EL (cell line): Measurements from ENCODE around the gene TBC1D5.
"Not testable (repeated sequence)": the region's sequence is repeated elsewhere in the genome, so short reads cannot be mapped to it uniquely, and the experiment has no call there.

Source experiments
- DNase-seq: peaks from one replicate; pipeline ENCODE4 v3.0.0-alpha.2; 2016

TBC1D5 gene

DNA sequence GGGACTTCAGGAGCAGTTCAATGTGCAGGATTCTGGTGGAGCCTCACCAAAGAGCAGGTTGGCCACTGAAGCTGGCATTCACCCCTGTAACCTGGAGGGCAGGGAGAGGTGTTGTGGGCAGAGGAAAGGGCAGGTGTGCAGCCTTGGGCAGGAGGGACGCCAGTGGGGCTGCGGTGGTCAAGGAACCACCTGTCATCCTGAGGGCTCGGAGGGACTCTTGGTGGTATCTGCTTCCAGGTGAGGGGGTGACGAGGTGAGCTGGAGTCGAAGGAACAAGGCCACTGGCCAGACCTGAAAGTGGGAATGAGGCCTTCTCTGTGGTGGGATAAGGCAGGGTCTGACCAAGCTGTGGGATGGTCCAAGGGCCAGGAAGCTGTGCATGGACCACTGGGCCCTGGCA lies 588.2 kb downstream of the TBC1D5 start:
- DNase-seq = no peak

GRCh38 chr3:17153209-17153608 lies 589.2 kb downstream of the TBC1D5 start:
- no peak for DNase-seq

DNA sequence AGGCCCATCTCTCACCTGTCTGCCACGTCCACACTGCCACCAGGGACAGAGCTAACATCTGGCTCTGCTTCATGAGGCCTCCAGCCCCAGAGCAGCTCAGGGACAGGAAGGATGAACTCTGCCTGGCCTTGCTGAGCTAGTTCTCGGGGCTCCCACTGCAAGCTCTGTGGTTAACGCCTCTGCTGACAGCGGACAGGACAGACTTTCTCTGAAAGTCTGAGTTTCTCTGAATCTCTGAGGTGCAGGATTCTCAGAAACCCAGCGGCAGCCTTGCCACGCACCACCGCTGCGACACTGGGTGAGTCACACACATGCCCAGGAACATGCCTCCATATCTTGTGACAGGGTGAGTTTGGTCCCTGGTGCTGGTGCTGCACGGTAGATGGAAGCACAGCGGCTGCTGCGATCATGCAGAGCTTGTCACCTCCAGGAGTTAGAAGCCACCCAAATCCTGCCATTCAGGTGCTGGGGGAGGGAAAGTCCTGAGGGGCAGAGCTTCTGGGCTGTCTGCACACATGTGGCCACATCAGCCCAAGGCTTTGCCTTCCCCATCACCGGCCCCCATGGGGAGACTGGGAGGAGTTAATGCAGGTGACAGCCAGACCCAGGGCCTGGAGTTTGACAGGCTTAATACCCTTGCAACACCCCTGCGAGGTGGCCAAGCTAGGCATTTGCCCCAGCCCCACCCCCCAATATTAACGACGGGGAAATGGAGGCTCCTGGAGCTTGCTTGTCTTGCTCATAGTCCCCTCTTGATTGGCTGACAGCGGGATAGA lies 590.6 kb downstream of the TBC1D5 start:
- no peak for DNase-seq

- DNase-seq = no peak
These were observed 593.4 kb downstream of the TBC1D5 start for GRCh38 chr3:17149076-17149475.

GRCh38 chr3:17144665-17144993 lies 597.8 kb downstream of the TBC1D5 start:
- no peak for DNase-seq

DNA sequence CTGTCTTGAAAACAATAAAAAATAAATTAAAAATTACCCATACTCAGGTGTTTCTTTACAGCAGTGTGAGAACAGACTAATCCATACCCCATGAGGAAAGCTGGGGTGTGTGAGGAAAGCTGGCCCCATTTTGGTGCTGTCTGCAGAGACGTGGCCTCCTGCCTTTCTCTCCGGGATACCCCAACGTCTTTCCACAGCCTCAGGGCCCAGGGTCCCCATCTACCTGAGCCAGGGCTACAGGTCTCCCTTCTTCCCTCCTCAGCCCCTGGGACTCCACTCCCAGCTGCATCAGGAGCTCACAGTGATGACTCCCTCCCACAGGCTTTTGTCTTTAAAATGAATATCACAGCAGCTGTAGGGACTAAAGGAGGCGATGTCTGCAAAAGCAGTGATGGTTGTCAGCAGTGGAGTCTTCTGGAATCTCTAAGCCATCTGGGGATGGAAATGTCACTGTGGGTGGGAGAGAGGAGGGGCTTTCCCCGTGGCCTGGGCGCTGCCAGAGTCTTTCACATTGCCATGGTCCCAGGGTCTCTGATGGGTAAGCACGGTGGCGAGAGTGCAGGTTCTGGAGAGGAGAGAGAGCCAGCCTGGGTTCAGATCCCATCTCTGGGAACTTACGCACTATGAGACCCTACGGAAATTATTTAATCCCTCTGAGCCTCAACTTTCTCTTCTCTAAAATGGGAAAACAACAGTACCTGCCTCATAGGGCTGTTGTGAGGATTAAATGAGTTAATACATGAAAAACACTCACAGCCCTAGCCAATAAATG lies 598.4 kb downstream of the TBC1D5 start:
- no peak for DNase-seq

GRCh38 chr3:17142516-17142915 lies 599.9 kb downstream of the TBC1D5 start:
- DNase-seq = no peak

DNA sequence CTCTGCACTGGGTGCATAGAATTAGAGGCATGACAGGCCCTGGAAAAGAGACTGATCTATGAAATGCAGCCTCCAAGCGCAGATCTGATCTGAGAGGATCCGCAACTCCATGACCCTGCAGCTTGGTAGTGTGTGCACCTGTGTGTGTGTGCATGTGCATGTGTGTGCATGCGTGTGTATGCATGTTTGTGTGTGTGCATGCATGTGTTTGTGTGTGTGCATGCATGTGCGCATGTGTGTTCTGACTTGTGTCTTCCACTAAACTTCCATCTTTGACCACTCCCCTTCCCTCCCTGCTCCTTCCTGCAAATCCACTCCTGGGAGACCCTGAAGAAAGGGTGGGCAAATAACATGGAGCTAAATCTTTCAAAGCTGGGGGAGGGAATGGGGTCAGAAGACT lies 600.7 kb downstream of the TBC1D5 start:
- no peak for DNase-seq

DNA sequence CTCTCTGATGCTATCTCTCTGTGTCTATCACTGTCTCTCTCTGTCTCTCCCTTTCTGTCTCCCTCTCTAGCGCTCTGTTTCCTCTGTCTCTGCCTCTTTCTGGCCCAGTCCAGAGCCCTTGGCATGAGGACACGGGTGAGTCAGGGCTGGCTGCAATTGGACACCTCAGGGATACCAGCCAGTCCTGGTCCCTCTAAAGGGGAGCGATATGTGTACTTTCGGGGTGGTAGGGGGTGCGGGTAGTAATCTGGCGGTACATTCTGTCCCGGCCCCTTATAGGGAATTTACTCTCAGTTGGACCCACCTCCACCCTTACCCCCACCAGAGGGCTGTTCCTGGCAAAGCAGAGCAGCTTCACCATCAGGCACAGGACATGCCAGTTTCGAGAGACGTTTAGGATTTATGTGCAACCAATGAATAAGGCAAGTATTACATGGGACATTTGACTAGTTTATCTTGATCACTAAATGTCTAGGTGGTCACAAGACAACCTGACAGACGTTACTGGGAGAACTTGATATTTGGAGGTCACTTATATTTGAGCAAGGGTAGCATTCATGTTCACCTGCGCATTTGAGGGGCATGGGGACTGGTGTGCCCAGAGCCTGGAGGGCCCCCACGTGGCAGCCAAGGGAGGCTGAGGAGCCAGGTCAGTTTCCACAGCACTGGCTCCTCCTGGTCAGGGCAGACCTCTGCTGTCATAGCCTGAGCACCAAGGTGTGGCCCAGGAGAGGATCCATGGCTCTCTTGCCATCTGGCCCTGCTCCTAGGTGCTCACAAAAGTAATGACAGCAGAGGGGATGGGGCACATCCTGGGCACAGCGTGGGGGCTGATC lies 601.5 kb downstream of the TBC1D5 start:
- DNase-seq = no peak

DNA sequence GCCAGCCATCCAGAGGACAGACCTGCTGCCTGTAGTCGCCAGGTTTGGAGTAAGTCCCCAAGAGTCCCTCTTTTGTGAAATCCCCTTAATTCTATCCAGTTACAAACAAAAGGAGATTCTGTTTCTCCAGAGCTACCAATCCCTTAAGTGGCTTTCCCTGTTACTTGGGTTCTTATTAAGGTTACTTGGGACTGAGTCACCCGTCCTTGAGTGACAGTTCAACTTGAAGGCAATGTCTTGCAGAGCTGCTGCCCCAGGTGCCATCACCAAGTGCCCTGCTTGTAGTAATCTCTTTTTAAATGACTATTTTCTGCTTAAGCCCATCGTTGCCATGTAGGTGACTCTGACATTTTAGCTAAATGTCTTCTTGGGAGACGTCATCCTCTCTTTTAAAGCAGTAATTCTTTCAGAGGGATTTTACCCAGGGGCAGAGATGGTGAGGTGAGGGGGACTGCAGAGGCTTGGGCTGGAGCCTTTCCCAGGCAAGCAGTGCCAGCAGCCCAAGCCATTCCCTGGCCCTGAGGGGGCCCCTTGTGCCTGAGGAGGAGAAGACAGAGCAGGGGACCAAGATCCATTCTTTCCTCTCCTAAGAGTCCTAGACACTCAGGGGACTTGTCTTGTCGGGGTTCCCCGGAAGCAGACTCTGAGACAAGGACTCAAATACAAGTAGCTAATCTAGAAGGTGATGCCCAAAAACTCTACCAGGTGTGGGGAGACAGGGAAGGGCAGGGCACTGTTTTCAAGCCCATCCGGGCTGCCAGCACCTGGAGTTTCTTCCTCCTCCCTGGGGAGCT lies 604.0 kb downstream of the TBC1D5 start:
- DNase-seq = no peak

- DNase-seq = no peak
These were observed 605.1 kb downstream of the TBC1D5 start for GRCh38 chr3:17137321-17137826.

- DNase-seq = no peak
These were observed 606.2 kb downstream of the TBC1D5 start for GRCh38 chr3:17136136-17136721.

- no peak for DNase-seq
These were observed 606.7 kb downstream of the TBC1D5 start for GRCh38 chr3:17135696-17136095.

GRCh38 chr3:17133632-17134545 lies 608.5 kb downstream of the TBC1D5 start:
- no peak for DNase-seq

DNA sequence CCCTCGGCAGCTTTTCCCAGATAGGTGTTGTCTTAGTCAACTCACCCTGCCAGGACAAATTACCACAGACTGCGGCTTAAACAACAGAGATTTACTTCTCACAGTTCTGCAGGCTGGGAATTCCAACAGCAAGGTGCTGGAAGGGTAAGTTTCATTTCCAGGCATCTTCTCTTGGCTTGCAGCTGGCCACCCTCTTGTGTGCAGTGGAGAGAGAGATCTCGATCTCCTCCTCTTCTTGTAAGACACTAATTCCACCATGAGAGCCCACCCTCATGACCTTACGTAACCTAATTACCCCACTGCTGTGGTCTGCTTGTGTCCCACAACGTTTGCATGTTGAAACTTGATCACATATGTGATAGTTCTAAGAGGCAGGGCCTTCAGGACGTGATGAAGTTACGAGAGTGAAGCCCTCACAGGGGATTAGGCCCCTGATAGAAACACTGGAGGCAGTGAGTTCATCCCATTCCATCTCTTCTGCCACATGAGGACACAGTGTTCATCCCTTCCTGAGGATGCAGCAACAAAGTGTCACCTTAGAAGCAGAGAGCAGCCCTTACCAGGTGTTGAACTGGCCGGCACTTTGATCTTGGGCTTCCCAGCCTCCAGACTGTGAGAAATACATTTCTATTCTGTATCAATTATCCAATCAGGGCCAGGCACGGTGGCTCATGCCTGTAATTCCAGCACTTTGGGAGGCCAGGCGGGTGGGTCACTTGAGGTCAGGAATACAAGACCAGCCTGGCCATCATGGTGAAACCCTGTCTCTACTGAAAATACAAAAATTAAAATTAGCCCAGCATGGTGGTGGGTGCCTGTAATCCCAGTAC lies 609.9 kb downstream of the TBC1D5 start:
- no peak for DNase-seq

DNA sequence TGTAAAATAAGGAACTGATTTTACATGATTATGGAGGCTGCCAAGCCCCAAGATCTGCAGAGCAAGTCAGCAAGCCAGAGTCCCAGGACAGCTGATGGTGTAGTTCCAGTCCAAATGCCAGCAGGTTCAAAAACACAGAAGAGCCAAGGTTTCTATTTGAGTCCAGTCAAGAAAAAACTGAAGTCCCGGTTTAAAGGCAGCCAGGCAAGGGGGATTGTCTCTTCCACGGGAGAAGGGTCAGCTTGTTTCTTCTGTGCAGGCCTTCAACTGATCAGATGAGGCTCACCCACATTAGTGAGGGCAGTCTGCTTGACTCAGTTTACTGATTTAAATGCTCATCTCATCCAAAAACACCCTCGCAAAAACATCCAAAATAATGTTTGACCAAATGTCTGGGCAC lies 611.5 kb downstream of the TBC1D5 start:
- no peak for DNase-seq

GRCh38 chr3:17129556-17129955 lies 612.9 kb downstream of the TBC1D5 start:
- no peak for DNase-seq

DNA sequence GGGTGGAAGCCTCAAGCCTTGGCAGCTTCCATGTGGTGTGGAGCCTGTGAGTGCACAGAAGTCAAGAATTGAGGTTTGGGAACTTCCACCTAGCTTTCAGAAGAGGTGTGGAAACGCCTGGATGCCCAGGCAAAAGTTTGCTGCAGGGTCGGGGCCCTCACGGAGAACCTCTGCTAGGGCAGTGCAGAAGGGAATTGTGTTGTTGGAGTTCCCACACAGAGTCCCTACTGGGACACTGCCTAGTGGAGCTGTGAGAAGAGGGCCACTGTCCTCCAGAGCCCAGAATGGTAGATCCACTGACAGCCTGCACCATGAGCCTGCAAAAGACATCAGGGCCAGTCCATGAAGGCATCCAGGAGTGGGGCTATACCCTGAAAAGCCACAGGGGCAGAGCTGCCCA lies 613.8 kb downstream of the TBC1D5 start:
- DNase-seq = not testable (repeated sequence)

DNA sequence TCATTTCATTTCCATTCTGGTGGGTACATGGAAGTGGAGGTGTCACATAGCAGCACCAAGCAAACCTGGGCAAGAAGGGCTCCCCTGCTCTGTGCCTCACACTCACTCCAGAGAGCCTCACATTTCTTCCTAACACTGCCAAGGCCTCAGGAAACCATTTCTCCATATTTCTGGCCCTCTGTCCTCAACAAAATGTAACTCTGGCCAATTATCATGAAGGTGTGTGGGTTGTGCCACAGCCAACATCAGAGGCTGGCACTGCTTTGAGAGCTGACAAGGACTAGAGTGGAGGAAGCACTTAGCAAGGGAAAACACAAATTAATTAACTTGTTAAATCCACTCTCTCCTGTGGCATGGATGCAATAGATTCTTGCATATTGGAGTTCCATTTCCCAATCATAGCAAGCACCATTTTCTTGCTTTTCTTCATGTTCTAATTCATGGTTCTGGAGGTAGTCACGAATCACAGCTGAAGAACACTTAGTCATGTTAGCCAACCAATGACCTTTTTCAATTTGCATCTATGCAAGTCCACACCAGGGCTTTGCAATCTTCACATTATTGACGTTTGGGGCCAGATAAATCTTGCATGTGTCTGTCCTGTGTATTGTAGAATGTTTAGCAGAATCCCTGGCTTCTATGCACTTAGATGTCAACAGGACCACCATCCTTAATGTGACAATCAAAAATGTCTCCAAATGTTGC lies 616.5 kb downstream of the TBC1D5 start:
- no peak for DNase-seq
